Caco-2 (cell line): ENCODE data around the gene NFKBIL1. TPM values are rescaled to one million over a fixed set of nuclear protein-coding genes. Genes with fewer than 3 reads are reported as not detected.

Source experiments
- BruUV-seq: library from RNA; stranded (reverse); fragments of 400-500 nt; replicated peaks from 2 replicates; lab custom pipeline; 2021; lab: Mats Ljungman, UMichigan
- CTCF ChIA-PET: fragments of 300-600 bp; sonication (Branson Sonifier 250); formaldehyde crosslinking; loops from one replicate; lab custom pipeline; 2022; ENCODE audit warnings: antibody characterized with exemption; lab: Charles Lee
- POLR2A ChIA-PET: fragments of 300-600 bp; sonication (Branson Sonifier 250); formaldehyde crosslinking; loops from one replicate; lab custom pipeline; 2022; ENCODE audit warnings: antibody characterized with exemption; lab: Charles Lee
- DNase-seq, 2 experiments: peaks; one replicate each; pipeline versions ENCODE4 v3.0.0 to v3.0.0-alpha.2; 2020 to 2022
- H3K27me3 ChIP-seq: replicated peaks from 2 replicates; pipeline ENCODE4 v1.6.0; 2011; ENCODE audit warnings: low read length; ENCODE audit not compliant: control insufficient read depth, insufficient read depth
- H3K36me3 ChIP-seq: 2 replicates; pipeline ENCODE4 v1.5.1; 2011; ENCODE audit warnings: low read length; ENCODE audit not compliant: control insufficient read depth, insufficient read depth
- H3K4me1 ChIP-seq: fragments of 250-450 bp; sonication (Bioruptor Pico); 2 replicates; pipeline ENCODE4 v1.5.1; 2020; ENCODE audit warnings: mild to moderate bottlenecking
- H3K4me3 ChIP-seq: 2 replicates; pipeline ENCODE4 v1.5.1; 2011; ENCODE audit warnings: low read depth, mild to moderate bottlenecking, control low read depth, low read length
- H3K9me3 ChIP-seq: fragments of 250-450 bp; sonication (Bioruptor Pico); 2 replicates; pipeline ENCODE4 v1.5.1; 2020; ENCODE audit warnings: mild to moderate bottlenecking, moderate library complexity
- H3K27ac Mint-ChIP-seq: one replicate; pipeline ENCODE4 v1.8.0; 2022; ENCODE audit warnings: mixed read lengths; ENCODE audit not compliant: unreplicated experiment
- H3K27me3 Mint-ChIP-seq: one replicate; pipeline ENCODE4 v1.8.0; 2022; ENCODE audit warnings: mixed read lengths; ENCODE audit not compliant: insufficient read depth, unreplicated experiment
- H3K36me3 Mint-ChIP-seq: one replicate; pipeline ENCODE4 v1.8.0; 2022; ENCODE audit warnings: mild to moderate bottlenecking, mixed read lengths; ENCODE audit not compliant: insufficient read depth, unreplicated experiment
- H3K4me1 Mint-ChIP-seq: one replicate; pipeline ENCODE4 v1.8.0; 2022; ENCODE audit warnings: low read depth, mixed read lengths; ENCODE audit not compliant: unreplicated experiment
- H3K4me3 Mint-ChIP-seq: one replicate; pipeline ENCODE4 v1.8.0; 2022; ENCODE audit warnings: mild to moderate bottlenecking, moderate library complexity, mixed read lengths; ENCODE audit not compliant: unreplicated experiment
- H3K9me3 Mint-ChIP-seq: one replicate; pipeline ENCODE4 v1.8.0; 2022; ENCODE audit warnings: mixed read lengths; ENCODE audit not compliant: unreplicated experiment
- CTCF ChIP-seq, 2 experiments: fragments of 200-600 bp in 1 of 2; IDR thresholded peaks; 1 replicate in 1 of 2; 2 replicates in 1 of 2; pipeline versions ENCODE4 v1.5.1 to v1.8.0; 2011 to 2022; ENCODE audit warnings: antibody characterized with exemption in 1 of 2, control low read depth in 1 of 2, inconsistent platforms in 1 of 2, low read depth in 1 of 2, low read length in 1 of 2, mild to moderate bottlenecking in 1 of 2, moderate library complexity in 1 of 2; ENCODE audit not compliant: insufficient read depth in 1 of 2, severe bottlenecking in 1 of 2, unreplicated experiment in 1 of 2
- intact Hi-C: fragments of 100-400 bp; cut with micrococcal nuclease; formaldehyde crosslinking; loops from one replicate; pipeline ENCODE4 v1.10.0; 2022; ENCODE audit not compliant: unreplicated experiment
- total RNA-seq: library from RNA; stranded (reverse); gene quantifications from 2 replicates; pipeline ENCODE4 v1.2.3, GENCODE V29; 2022

The NFKBIL1 gene
- total RNA-seq, 1 experiment from 2014 or later = 14.7 TPM

GRCh38 chr6:31513456-31514165 lies 33.8 kb upstream of the NFKBIL1 start:
- Mint-ChIP-seq H3K27me3 (peaks cover 7% of the 10 kb centered on the region), H3K36me3 (no peaks in the 10 kb centered on the region), H3K9me3 (no peaks in the 10 kb centered on the region), H3K27ac (no peak overlapping the region), H3K4me3 (no peak overlapping the region), H3K4me1 (no peaks in the 10 kb centered on the region)
- BruUV-seq = no TSS peak
- Histone ChIP-seq H3K27me3 (no peaks in the 10 kb centered on the region), H3K9me3 (no peaks in the 10 kb centered on the region), H3K4me1 (no peaks in the 10 kb centered on the region), H3K36me3 (peaks cover 1% of the 10 kb centered on the region; the same call in 1 of the 2 replicates), H3K4me3 (no peak overlapping the region)
- no peak for TF ChIP-seq CTCF (IDR thresholded peaks at IDR 0.05; ENCODE audit: insufficient read depth in 1 of 2, low read depth in 1 of 2, low read length in 1 of 2, severe bottlenecking in 1 of 2, unreplicated experiment in 1 of 2)
- ChIA-PET POLR2A (no interaction called here), CTCF (no interaction called here)
- no peak for DNase-seq
- intact Hi-C loops = no loop called here

DNA sequence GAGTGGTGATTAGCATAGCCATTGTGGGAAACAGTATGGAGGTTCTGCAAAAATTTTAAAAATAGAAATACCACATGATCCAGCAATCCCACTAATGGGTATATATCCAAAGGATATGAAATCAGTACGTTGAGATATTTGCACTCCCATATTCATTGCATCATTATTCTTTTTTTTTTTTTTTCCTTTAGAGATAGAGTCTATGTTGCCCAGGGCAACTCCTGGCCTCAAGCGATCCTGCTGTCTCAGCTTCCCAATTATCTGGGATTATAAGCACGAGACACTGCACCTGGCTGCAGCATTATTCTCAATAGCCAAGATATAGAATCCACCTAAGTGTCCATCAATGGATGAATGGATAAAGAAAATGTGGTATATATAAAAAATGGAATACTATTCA lies 25.6 kb upstream of the NFKBIL1 start:
- no peak for TF ChIP-seq CTCF (IDR thresholded peaks at IDR 0.05; ENCODE audit: insufficient read depth in 1 of 2, low read depth in 1 of 2, low read length in 1 of 2, severe bottlenecking in 1 of 2, unreplicated experiment in 1 of 2)
- Mint-ChIP-seq H3K4me1 (no peaks in the 10 kb centered on the region), H3K27ac (no peak overlapping the region), H3K36me3 (no peaks in the 10 kb centered on the region), H3K27me3 (peaks cover 4% of the 10 kb centered on the region), H3K4me3 (no peak overlapping the region), H3K9me3 (no peaks in the 10 kb centered on the region)
- POLR2A ChIA-PET = no interaction called here
- H3K4me1 ChIP-seq = no peaks in the 10 kb centered on the region
- DNase-seq = no peak
- H3K4me3 ChIP-seq = no peak overlapping the region
- H3K36me3 ChIP-seq = no peaks in the 10 kb centered on the region
- intact Hi-C loops = no loop called here
- H3K27me3 ChIP-seq = no peaks in the 10 kb centered on the region
- no TSS peak for BruUV-seq
- no peaks in the 10 kb centered on the region for H3K9me3 ChIP-seq
- CTCF ChIA-PET = no interaction called here

- ChIA-PET POLR2A (no interaction called here), CTCF (interaction anchor here (0.5 kb wide), 1 partner anchor 388 kb away, joined by 6 read pairs; no protein-coding TSS in a partner anchor)
- Mint-ChIP-seq H3K27ac (no peak overlapping the region), H3K9me3 (no peaks in the 10 kb centered on the region), H3K4me3 (no peak overlapping the region), H3K27me3 (peaks cover 2% of the 10 kb centered on the region), H3K36me3 (peaks cover 33% of the 10 kb centered on the region), H3K4me1 (peaks cover 5% of the 10 kb centered on the region)
- TF ChIP-seq CTCF (IDR thresholded peaks at IDR 0.05; ENCODE audit: insufficient read depth in 1 of 2, low read depth in 1 of 2, low read length in 1 of 2, severe bottlenecking in 1 of 2, unreplicated experiment in 1 of 2) = no peak
- BruUV-seq = no TSS peak
- Histone ChIP-seq H3K27me3 (no peaks in the 10 kb centered on the region), H3K9me3 (no peaks in the 10 kb centered on the region), H3K36me3 (no peaks in the 10 kb centered on the region), H3K4me1 (no peaks in the 10 kb centered on the region), H3K4me3 (no peak overlapping the region)
- DNase-seq = no peak
- intact Hi-C loops = loop anchor here (5.0 kb wide), 1 partner anchor 33 kb away; no protein-coding TSS in a partner anchor
These were observed 21.9 kb upstream of the NFKBIL1 start for GRCh38 chr6:31525553-31525931.
